IMR-90 (cell line): Measurements from ENCODE around the gene PRXL2C. TPM values are rescaled to one million over a fixed set of nuclear protein-coding genes. Genes with fewer than 3 reads are reported as not detected.

Experiments
- ATAC-seq: fragments of 200-7000 bp; cut with Tn5 transposase; 2 replicates; pipeline ENCODE4 v1.9.1; 2020; ENCODE audit warnings: low read depth, mild to moderate bottlenecking, moderate library complexity
- BruUV-seq: library from RNA; stranded (reverse); fragments of 400-500 nt; replicated peaks from 2 replicates; lab custom pipeline; 2021; lab: Mats Ljungman, UMichigan
- CTCF ChIA-PET: fragments of 300-600 bp; formaldehyde crosslinking; extraction: SDS; loops from one replicate; lab custom pipeline; 2021; ENCODE audit warnings: antibody characterized with exemption; lab: Yijun Ruan, JAX
- POLR2A ChIA-PET: fragments of 300-600 bp; sonication (Branson Sonifier 250); formaldehyde crosslinking; loops from one replicate; lab custom pipeline; 2022; ENCODE audit warnings: antibody characterized with exemption; ENCODE audit not compliant: unreplicated experiment; lab: Charles Lee
- DNase-seq: peaks from one replicate; pipeline ENCODE4 v3.0.0; 2013
- H2AFZ ChIP-seq: replicated peaks from 2 replicates; pipeline ENCODE3; 2013; ENCODE audit warnings: low read length, mild to moderate bottlenecking; ENCODE audit not compliant: poor library complexity
- H2AK5ac ChIP-seq: 2 replicates; pipeline ENCODE4 v1.6.1; 2013; ENCODE audit warnings: low read depth, low read length, inconsistent platforms
- H2AK9ac ChIP-seq: replicated peaks from 2 replicates; pipeline ENCODE3; 2013; ENCODE audit warnings: mild to moderate bottlenecking, low read depth, low read length, moderate library complexity; ENCODE audit not compliant: poor library complexity
- H2BK120ac ChIP-seq: 2 replicates; pipeline ENCODE4 v1.6.1; 2013; ENCODE audit warnings: low read depth, low read length, inconsistent platforms
- H2BK15ac ChIP-seq: 3 replicates; pipeline ENCODE4 v1.6.1; 2013; ENCODE audit warnings: low read depth, low read length, inconsistent platforms
- H2BK20ac ChIP-seq: 2 replicates; pipeline ENCODE4 v1.6.1; 2013; ENCODE audit warnings: low read depth, mild to moderate bottlenecking, inconsistent platforms, low read length, moderate library complexity
- H2BK5ac ChIP-seq: 2 replicates; pipeline ENCODE4 v1.6.1; 2013; ENCODE audit warnings: mild to moderate bottlenecking, low read depth, low read length, inconsistent platforms; ENCODE audit not compliant: poor library complexity, severe bottlenecking
- H3K14ac ChIP-seq: replicated peaks from 2 replicates; pipeline ENCODE4 v1.6.1; 2013; ENCODE audit warnings: low read depth, low read length, inconsistent platforms
- H3K18ac ChIP-seq: 2 replicates; pipeline ENCODE4 v1.6.1; 2013; ENCODE audit warnings: low read depth, low read length, control low read depth
- H3K23ac ChIP-seq: 2 replicates; pipeline ENCODE4 v1.6.1; 2013; ENCODE audit warnings: low read depth, low read length, inconsistent platforms
- H3K27ac ChIP-seq: 2 replicates; pipeline ENCODE4 v1.5.1; 2013; ENCODE audit warnings: mild to moderate bottlenecking, control low read depth, low read length; ENCODE audit not compliant: insufficient read depth
- H3K27me3 ChIP-seq: 2 replicates; pipeline ENCODE4 v1.6.1; 2013; ENCODE audit warnings: low read length; ENCODE audit not compliant: control insufficient read depth, insufficient read depth
- H3K36me3 ChIP-seq: 2 replicates; pipeline ENCODE4 v1.6.1; 2013; ENCODE audit warnings: low read length, mixed read lengths; ENCODE audit not compliant: control insufficient read depth, insufficient read depth
- H3K4ac ChIP-seq: 2 replicates; pipeline ENCODE4 v1.6.1; 2013; ENCODE audit warnings: low read depth, low read length, inconsistent platforms
- H3K4me1 ChIP-seq: 2 replicates; pipeline ENCODE4 v1.6.1; 2013; ENCODE audit warnings: low read length, mixed read lengths; ENCODE audit not compliant: control insufficient read depth, insufficient read depth
- H3K4me2 ChIP-seq: 2 replicates; pipeline ENCODE4 v1.6.1; 2013; ENCODE audit warnings: low read depth, mild to moderate bottlenecking, control low read depth, low read length, moderate library complexity
- H3K4me3 ChIP-seq: 2 replicates; pipeline ENCODE4 v1.5.1; 2013; ENCODE audit warnings: low read depth, mild to moderate bottlenecking, control low read depth, low read length, moderate library complexity; ENCODE audit not compliant: insufficient read depth
- H3K56ac ChIP-seq: 2 replicates; pipeline ENCODE4 v1.6.1; 2013; ENCODE audit warnings: low read length, inconsistent platforms; ENCODE audit not compliant: insufficient read depth; ENCODE audit errors: extremely low read depth
- H3K79me1 ChIP-seq, 2 experiments: 2 replicates each; pipeline ENCODE4 v1.6.1; 2013; ENCODE audit warnings: low read length in 2 of 2, inconsistent platforms in 1 of 2, low read depth in 1 of 2
- H3K9ac ChIP-seq: 2 replicates; pipeline ENCODE4 v1.6.1; 2013; ENCODE audit warnings: low read depth, low read length, control low read depth
- H3K9me1 ChIP-seq: 2 replicates; pipeline ENCODE4 v1.6.1; 2013; ENCODE audit warnings: low read length, inconsistent platforms; ENCODE audit not compliant: insufficient read depth
- H3K9me3 ChIP-seq: 2 replicates; pipeline ENCODE4 v1.6.1; 2013; ENCODE audit warnings: low read length; ENCODE audit not compliant: control insufficient read depth, insufficient read depth
- H4K20me1 ChIP-seq: 2 replicates; pipeline ENCODE4 v1.6.1; 2013; ENCODE audit warnings: low read length, inconsistent platforms; ENCODE audit not compliant: insufficient read depth
- H4K5ac ChIP-seq: 2 replicates; pipeline ENCODE4 v1.6.1; 2013; ENCODE audit warnings: mild to moderate bottlenecking, low read depth, low read length, control low read depth
- H4K8ac ChIP-seq, 2 experiments: 2 replicates each; pipeline ENCODE4 v1.6.1; 2013; ENCODE audit warnings: low read depth in 2 of 2, low read length in 2 of 2, control low read depth in 1 of 2, inconsistent platforms in 1 of 2
- H4K91ac ChIP-seq: 2 replicates; pipeline ENCODE4 v1.6.1; 2013; ENCODE audit warnings: low read depth, low read length, inconsistent platforms; ENCODE audit not compliant: insufficient read depth
- BHLHE40 ChIP-seq: fragments of 150-350 bp; IDR thresholded peaks from 2 replicates; pipeline ENCODE4 v1.6.1; 2016; ENCODE audit warnings: mild to moderate bottlenecking, low read depth, low read length
- CEBPB ChIP-seq: IDR thresholded peaks from 2 replicates; pipeline ENCODE4 v1.6.1; 2012; ENCODE audit warnings: low read depth, low read length, improper control_type of control experiment
- CHD1 ChIP-seq: IDR thresholded peaks from 2 replicates; pipeline ENCODE4 v1.6.1; 2012; ENCODE audit warnings: low read depth, low read length, improper control_type of control experiment
- FOS ChIP-seq: fragments of 150-350 bp; IDR thresholded peaks from 2 replicates; pipeline ENCODE4 v1.6.1; 2016; ENCODE audit warnings: low read depth, low read length
- MAFK ChIP-seq: IDR thresholded peaks from 2 replicates; pipeline ENCODE4 v1.6.1; 2012; ENCODE audit warnings: low read depth, low read length, improper control_type of control experiment
- MAZ ChIP-seq: IDR thresholded peaks from 2 replicates; pipeline ENCODE4 v1.6.1; 2012; ENCODE audit warnings: low read depth, mild to moderate bottlenecking, low read length, improper control_type of control experiment, moderate library complexity, borderline replicate concordance
- MXI1 ChIP-seq: IDR thresholded peaks from 2 replicates; pipeline ENCODE4 v1.6.1; 2012; ENCODE audit warnings: low read depth, mild to moderate bottlenecking, low read length, moderate library complexity, borderline replicate concordance
- NFE2L2 ChIP-seq: fragments of 150-350 bp; IDR thresholded peaks from 2 replicates; pipeline ENCODE4 v1.6.1; 2016; ENCODE audit warnings: low read depth, mild to moderate bottlenecking, low read length
- POLR2A ChIP-seq: IDR thresholded peaks from 2 replicates; pipeline ENCODE4 v1.6.1; 2012; ENCODE audit warnings: mild to moderate bottlenecking, low read depth, low read length
- RAD21 ChIP-seq: IDR thresholded peaks from 2 replicates; pipeline ENCODE4 v1.6.1; 2012; ENCODE audit warnings: low read length, improper control_type of control experiment
- RCOR1 ChIP-seq: IDR thresholded peaks from 2 replicates; pipeline ENCODE4 v1.6.1; 2012; ENCODE audit warnings: mild to moderate bottlenecking, low read length, improper control_type of control experiment; ENCODE audit not compliant: insufficient replicate concordance
- RFX5 ChIP-seq: IDR thresholded peaks from 2 replicates; pipeline ENCODE4 v1.8.0; 2012; ENCODE audit warnings: low read depth, mild to moderate bottlenecking, low read length, moderate library complexity
- SMC3 ChIP-seq: fragments of 150-350 bp; IDR thresholded peaks from 2 replicates; pipeline ENCODE4 v1.6.1; 2016; ENCODE audit warnings: low read depth, mild to moderate bottlenecking, antibody characterized with exemption, low read length, moderate library complexity
- whole genome bisulfite sequencing, 2 experiments: methylation state at CpG; one replicate each; pipeline versions ENCODE4 v1.1.5 to v1.1.7; 2013; ENCODE audit warnings: missing lambda C conversion rate in 2 of 2; ENCODE audit not compliant: insufficient read length in 1 of 2; ENCODE audit errors: extremely low coverage in 2 of 2; 5-methylcytosine and 5-hydroxymethylcytosine counted together
- dilution Hi-C: fragments of 300-500 bp; cut with HindIII; formaldehyde crosslinking; loops from one replicate; pipeline ENCODE4 v1.14.3; 2018; ENCODE audit warnings: low sequenced_read_pairs; ENCODE audit not compliant: unreplicated experiment
- in situ Hi-C: fragments of 300-500 bp; cut with MboI; formaldehyde crosslinking; loops from 3 replicates; pipeline ENCODE4 v1.14.3; 2019; ENCODE audit warnings: low sequenced_read_pairs, inconsistent platforms, mixed read lengths
- intact Hi-C: fragments of 100-400 bp; cut with micrococcal nuclease; formaldehyde crosslinking; loops from 2 replicates; pipeline ENCODE4 v1.10.0; 2022
- polyA plus RNA-seq, 3 experiments: library from polyadenylated mRNA; depleted of rRNA; stranded (reverse); fragments of >200 nt; gene quantifications; 2 replicates each; pipeline ENCODE4 v1.2.3, GENCODE V29; 2012; ENCODE audit warnings: low replicate concordance in 1 of 3
- total RNA-seq: library from RNA; depleted of rRNA; stranded (reverse); fragments of >200 nt; gene quantifications from 2 replicates; pipeline ENCODE4 v1.2.3, GENCODE V29; 2012
- TF ChIP-seq, protein P1 (sequence below): fragments of 150-350 bp; IDR thresholded peaks from 2 replicates; pipeline ENCODE4 v1.6.1; 2017; ENCODE audit warnings: mild to moderate bottlenecking, antibody characterized with exemption, low read length, low read depth
- TF ChIP-seq, protein P2 (sequence below): fragments of 150-350 bp; IDR thresholded peaks from 2 replicates; pipeline ENCODE4 v1.6.1; 2016; ENCODE audit warnings: low read depth, mild to moderate bottlenecking, low read length, moderate library complexity, borderline replicate concordance

Gene PRXL2C
- total and polyA plus RNA-seq, 2 of the 4 experiments (the other 2 are of a cell fraction), result 2.7 to 9.0 TPM

GRCh38 chr9:96620181-96620514 is 35.0 kb downstream of the PRXL2C start:
- Histone ChIP-seq H3K27ac (no peak overlapping the region), H3K4me3 (peak overlapping the region; percentile 88)
- intact Hi-C loops, result no loop called here

More at GRCh38 chr9:96620181-96620514, 35.0 kb downstream of the PRXL2C start:
- dilution Hi-C loops (no loop called here), in situ Hi-C loops (no loop called here)
- H3K4me2 ChIP-seq, result peak overlapping the region; percentile 72; the same call in 1 of the 2 replicates
- peak overlapping the region; percentile 44; the same call in 1 of the 2 replicates for H2BK120ac ChIP-seq
- no peak overlapping the region; the same call in 1 of the 2 replicates for H2BK20ac ChIP-seq
- H4K20me1 ChIP-seq, result peaks cover 8% of the 10 kb centered on the region; the same call in 1 of the 2 replicates
- H4K8ac ChIP-seq, result peak overlapping the region; percentile 46 to 83
- 0 out of 2 replicates have a peak, but pooled peaks cover 2% of the 10 kb centered on the region for H3K4me1 ChIP-seq
- no peak overlapping the region for H4K5ac ChIP-seq
- peak overlapping the region; percentile 62; the same call in 1 of the 3 replicates for H2BK15ac ChIP-seq
- TF ChIP-seq, protein P1, sequence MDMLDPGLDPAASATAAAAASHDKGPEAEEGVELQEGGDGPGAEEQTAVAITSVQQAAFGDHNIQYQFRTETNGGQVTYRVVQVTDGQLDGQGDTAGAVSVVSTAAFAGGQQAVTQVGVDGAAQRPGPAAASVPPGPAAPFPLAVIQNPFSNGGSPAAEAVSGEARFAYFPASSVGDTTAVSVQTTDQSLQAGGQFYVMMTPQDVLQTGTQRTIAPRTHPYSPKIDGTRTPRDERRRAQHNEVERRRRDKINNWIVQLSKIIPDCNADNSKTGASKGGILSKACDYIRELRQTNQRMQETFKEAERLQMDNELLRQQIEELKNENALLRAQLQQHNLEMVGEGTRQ, result no peak
- TF ChIP-seq BHLHE40 (no peak), NFE2L2 (no peak), SMC3 (no peak), FOS (no peak), POLR2A (no peak), RCOR1 (no peak), MXI1 (no peak), CHD1 (no peak), RFX5 (no peak), MAFK (no peak), MAZ (no peak), RAD21 (no peak), CEBPB (no peak)
- TF ChIP-seq, protein P2, sequence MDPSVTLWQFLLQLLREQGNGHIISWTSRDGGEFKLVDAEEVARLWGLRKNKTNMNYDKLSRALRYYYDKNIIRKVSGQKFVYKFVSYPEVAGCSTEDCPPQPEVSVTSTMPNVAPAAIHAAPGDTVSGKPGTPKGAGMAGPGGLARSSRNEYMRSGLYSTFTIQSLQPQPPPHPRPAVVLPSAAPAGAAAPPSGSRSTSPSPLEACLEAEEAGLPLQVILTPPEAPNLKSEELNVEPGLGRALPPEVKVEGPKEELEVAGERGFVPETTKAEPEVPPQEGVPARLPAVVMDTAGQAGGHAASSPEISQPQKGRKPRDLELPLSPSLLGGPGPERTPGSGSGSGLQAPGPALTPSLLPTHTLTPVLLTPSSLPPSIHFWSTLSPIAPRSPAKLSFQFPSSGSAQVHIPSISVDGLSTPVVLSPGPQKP, result no peak
- no peak for ATAC-seq
- H3K36me3 ChIP-seq, result no peaks in the 10 kb centered on the region
- H3K23ac ChIP-seq, result no peak overlapping the region
- POLR2A ChIA-PET, result no interaction called here
- H4K91ac ChIP-seq, result 0 out of 2 replicates have a peak overlapping the region, but pooled peaks have one; percentile 10
- peak overlapping the region; percentile 49; the same call in 1 of the 2 replicates for H3K4ac ChIP-seq
- no peak overlapping the region for H2BK5ac ChIP-seq
- H3K14ac ChIP-seq, result no peak overlapping the region
- H3K79me1 ChIP-seq, result peaks cover 8 to 24% of the 10 kb centered on the region in 2 experiments; a peak in 3 of 4 replicates
- peak overlapping the region; percentile 6 for H2AK9ac ChIP-seq
- no peak overlapping the region for H2AK5ac ChIP-seq
- no peak overlapping the region for H3K9ac ChIP-seq
- peak overlapping the region; percentile 38; the same call in 1 of the 2 replicates for H3K56ac ChIP-seq
- DNase-seq, result no peak
- no peaks in the 10 kb centered on the region for H3K27me3 ChIP-seq
- peak overlapping the region; percentile 68 for H2AFZ ChIP-seq
- WGBS, 2 experiments, result 58% methylated on average over 3 of the region's 11 CpGs; no CpG with 5 or more reads in 1 of the 2 experiments
- no peaks in the 10 kb centered on the region for H3K9me3 ChIP-seq
- CTCF ChIA-PET, result no interaction called here
- H3K9me1 ChIP-seq, result 0 out of 2 replicates have a peak, but pooled peaks cover 3% of the 10 kb centered on the region
- no TSS peak for BruUV-seq
- no peak overlapping the region for H3K18ac ChIP-seq
